NCI-H2171 treated with DMSO at 0.1 percent for 48 hours (cell line): Measurements from ENCODE around the gene CALN1.
A peak's percentile ranks its signal among the peaks of the same experiment; 100 is the strongest.
"Not testable (repeated sequence)": the region's sequence is repeated elsewhere in the genome, so short reads cannot be mapped to it uniquely, and the experiment has no call there.

Source experiments
- DNase-seq: peaks from one replicate; lab custom pipeline; 2025; lab: John Stamatoyannopoulos, UW

Gene CALN1

DNA sequence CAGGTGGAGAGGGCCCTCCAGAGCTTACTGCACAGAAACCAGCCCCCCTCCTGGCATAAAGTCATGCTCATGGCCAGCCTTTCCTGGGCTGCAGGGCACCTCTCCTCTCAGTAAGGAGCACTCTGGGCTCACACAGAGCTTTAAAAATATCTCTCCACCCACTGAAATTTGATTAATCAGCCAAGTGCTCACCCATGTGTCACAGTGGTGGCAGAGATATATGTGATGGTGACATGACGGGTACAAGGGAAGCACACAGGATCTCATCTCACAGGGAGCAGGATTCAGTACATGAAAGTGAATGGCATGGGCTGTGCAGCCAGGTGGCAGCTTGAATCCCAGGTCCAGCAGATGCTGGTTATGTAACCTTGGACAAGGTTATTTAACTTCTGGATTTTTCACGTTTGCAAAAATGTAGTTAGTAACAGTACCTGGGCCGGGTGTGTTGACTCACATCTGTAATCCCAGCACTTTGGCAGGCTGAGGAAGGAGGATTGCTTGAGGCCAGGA lies 144.8 kb downstream of the CALN1 start:
- no peak for DNase-seq

- DNase-seq: no peak
Observed at GRCh38 chr7:72266771-72267170, 145.4 kb downstream of the CALN1 start.

DNA sequence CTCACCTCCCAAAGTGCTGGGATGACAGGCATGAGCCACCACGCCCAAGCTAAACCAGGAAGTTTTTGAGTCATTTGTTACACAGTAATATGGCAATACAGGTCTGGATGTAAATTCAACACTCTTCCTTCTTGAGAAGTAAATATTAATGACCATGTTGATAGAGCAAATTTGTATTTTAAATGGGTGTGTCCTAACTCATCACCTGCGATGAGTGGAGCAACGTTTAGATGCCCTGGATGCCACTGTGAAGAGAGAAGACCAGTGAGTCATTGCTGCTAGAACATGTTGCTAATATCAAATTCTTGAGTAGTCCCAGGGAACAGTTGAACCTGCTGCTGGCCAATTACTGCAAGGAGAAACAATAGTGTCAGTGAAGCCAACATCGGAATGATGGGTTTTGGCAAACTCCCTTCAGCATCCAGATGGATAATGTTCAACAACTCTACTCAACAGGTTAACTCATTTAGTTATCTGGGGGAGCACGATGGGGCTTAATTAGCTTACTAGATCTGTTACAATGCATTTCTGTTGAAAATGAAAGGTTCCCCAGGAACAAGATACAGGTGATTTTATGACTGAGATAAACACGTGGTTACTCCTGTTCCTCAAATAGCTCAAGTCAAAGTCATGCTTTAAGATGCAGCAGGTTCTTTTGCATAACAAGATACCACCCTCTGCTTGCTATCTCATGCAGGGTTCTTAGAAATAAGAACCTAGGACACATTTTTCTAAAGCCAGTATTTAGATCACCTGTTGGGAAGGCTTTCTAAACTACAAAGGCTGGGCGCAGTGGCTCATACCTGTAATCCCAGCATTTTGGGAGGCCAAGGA lies 146.8 kb downstream of the CALN1 start:
- no peak for DNase-seq

DNA sequence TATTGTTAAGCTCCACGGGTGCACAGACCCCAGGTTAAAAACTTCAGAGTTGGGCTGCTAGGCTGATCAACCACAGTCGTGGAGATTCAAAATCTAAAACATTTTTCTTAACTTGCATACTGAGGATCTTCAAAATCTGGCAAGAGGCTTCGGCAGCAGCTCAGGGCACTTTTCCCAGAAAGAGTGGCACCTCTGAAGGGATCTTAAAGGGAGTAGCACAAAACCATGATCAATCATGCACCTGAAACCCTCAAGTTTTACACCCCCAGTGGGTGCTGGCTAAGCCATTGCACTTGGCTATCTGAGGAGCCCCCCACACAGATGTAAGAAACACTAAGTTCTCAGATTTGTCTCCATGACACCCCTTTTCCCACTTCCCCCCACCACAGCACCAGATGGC lies 151.7 kb downstream of the CALN1 start:
- no peak for DNase-seq

- no peak for DNase-seq
Observed at GRCh38 chr7:72258074-72258473, 154.1 kb downstream of the CALN1 start.

DNA sequence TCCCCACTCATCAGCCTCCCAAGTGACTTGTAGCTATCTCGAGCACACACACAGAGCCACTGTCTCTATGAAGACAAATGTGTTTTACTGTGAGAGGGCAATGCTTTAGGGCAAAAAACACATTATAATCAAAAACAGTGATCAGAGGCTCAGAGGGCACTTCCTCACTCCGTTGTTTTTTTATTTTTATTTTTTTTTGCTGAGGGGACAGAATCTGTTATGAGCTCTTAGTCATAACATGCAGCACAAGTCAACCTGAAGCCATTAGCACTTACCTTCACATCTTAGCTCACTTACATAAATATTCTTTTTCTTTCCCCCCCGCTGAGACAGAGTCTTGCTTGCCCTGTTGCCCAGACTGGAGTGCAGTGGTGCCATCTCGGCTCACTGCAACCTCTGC lies 157.7 kb downstream of the CALN1 start:
- no peak for DNase-seq

DNA sequence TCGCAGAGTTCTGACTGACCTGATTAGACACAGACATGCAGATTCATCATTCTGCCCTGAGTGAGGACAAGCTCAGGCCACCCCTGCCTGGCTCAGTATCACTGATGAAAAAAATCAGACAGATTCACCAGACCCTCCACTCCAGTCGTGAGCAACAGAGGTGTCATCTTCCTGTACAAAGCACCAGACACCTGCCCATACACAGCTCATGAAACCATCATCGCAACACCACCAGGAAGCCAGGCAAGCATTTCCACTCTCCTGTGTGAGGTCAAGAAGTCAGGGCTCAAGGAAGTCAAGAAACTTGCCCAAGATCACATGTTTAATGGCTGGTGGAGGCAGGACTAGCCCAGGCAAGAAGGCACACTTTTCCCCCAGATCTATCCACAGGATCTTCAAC lies 163.0 kb downstream of the CALN1 start:
- no peak for DNase-seq

DNA sequence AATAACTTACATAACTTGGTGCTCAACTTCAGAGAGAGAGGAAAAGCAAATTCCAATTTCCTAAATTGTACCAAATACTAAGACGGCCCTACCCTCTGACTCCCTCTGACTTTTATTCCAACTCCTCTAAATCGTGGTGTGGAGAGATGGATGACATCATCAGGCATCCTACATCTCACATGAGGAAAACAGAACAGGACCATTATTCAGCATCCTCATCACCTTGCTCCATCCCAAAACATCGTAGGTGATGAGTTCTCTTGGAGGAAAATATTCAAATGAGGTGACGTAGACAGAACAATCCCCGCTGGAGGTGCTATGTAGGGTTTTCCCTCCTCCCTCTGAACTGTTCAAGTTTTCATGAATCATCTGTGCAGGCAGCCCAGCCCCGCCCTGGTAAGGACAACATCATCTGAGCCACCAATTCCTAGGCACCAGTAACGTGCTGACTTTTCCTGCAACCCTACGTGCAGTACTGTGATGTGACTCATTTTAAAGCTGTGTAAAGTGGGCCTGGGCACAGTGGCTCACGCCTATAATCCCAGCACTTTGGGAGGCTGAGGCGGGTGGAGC lies 167.2 kb downstream of the CALN1 start:
- DNase-seq: no peak

DNA sequence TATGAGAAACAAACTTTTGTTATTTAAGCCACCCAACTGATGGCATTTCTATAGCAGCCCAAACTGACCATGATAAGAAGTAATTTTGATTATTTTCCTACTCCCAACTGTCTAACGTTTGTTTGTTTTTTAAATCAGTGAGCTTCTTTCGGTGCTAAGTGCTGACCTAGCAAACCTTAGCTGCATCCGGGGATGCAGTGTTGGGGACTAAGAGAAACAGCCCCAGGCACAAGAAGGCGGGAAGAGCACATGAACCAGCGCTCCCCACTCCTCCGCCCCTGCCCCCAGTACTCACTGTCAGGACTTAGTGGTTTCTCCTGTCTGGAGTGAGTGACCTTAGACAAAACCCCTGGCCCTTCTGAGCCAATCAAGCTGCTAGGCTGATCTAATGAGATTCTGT lies 168.8 kb downstream of the CALN1 start:
- no peak for DNase-seq

GRCh38 chr7:72235351-72235750 lies 176.8 kb downstream of the CALN1 start:
- no peak for DNase-seq

- DNase-seq: no peak
Observed at GRCh38 chr7:72234086-72234485, 178.1 kb downstream of the CALN1 start.

GRCh38 chr7:72230281-72230680 lies 181.9 kb downstream of the CALN1 start:
- no peak for DNase-seq

DNA sequence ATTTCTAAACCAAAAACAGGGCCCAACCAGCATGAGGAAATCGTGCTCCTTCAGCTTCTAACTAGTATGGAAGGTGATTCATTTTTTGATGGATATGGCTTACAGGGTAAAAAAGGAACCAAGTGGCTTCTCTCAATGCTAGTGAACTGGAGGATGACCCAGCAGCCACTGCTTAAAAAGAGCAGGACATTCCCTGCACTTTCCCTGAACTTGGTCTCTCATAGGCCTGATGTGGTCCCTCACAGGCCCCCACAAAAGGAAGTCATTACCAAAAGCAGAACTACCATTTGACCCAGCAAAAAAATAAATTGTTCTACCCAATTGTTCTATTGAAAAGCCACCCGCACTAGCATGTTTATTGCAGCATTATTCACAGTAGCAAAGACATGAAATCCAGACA lies 188.8 kb downstream of the CALN1 start:
- no peak for DNase-seq

DNA sequence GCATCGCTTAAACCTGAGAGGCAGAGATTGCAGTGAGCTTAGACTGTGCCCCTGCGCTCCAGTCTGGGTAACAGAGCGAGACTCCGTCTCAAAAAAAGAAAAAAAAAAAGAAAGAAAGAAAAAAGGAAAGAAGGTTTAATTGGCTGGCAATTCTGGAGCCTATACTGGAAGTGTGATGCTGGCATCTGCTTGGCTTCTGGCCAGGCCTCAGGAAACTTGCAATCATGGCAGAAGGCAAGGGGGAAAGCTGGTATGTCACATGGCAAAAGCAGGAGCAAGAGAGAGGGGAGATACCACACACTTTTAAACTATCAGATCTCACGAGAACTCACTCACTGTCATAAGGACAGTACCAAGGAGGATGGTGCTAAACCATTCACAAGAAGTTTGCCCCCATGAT lies 190.0 kb downstream of the CALN1 start:
- DNase-seq: peak; percentile 22

GRCh38 chr7:72219500-72219899 lies 192.6 kb downstream of the CALN1 start:
- DNase-seq: no peak

DNA sequence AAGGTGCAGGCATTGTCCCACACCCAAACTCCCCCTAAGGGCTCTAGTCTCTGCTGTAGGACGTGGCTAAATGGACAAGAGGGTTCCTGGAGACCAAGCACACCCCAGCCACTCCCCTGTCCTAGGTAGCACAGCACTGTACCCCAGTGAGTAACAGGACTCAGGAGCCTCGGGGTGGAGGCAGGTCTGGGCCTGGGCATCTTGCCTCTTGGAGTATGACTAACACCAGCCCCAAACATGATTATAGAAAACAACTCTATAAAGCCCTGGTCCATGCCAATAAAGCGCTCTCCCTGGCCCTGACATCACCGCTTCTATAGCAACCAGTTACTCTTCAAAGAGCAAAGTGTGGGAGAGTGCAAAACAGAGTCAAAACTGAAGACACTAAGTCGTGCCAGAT lies 195.0 kb downstream of the CALN1 start:
- DNase-seq: no peak

GRCh38 chr7:72213769-72214168 lies 198.4 kb downstream of the CALN1 start:
- no peak for DNase-seq

- DNase-seq: no peak
Observed at GRCh38 chr7:72213081-72213480, 199.1 kb downstream of the CALN1 start.

DNA sequence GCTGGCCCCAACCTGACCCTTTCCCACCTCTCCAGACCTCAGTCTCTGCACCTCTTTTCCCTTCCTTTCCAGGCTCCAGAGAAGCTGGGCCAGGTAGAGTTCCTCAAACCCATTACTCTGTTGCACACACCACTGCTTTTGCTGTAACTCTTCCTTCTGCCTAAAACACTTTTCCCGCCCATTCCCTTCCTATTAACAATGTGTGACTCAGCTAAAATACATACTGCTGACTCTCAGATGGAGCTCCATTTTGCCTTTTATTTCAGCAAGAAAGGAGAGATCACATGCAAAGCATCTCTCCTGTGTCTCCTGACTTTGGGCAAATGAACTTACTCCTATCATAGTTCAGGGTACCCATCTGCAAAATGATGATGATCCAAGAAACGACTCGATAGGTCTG lies 201.0 kb downstream of the CALN1 start:
- no peak for DNase-seq

DNA sequence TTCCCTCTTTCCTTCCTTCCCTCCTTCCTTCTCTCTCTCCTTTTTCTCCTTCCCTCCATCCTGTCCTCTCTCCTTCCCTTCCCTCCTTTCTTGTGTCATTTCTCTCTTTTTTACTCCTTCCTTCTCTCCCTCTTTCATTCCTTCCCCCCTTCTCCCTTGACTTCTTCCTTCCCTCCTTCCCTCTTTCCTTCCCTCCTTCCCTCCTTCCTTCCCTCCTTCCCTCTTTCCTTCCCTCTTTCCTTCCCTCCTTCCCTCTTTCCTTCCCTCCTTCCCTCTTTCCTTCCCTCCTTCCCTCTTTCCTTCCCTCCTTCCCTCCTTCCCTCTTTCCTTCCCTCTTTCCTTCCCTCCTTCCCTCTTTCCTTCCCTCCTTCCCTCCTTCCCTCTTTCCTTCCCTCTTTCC lies 203.1 kb downstream of the CALN1 start:
- not testable (repeated sequence) for DNase-seq

DNA sequence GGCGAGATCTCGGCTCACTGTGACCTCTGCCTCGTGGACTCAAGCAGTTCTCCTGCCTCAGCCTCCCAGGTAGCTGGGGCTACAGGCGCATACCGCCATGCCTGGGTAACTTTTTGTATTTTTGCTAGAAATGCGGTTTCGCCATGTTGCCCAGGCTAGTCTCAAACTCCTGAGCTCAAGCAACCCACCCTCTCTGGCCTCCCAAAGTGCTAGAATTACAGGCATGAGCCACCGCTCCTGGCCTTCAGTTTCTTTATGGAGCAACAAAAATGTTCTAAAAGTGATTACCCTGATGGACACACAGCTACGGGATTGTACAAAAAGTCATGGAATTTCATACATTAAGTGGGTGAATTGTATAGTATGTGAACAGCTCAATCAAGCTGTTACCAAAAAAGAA lies 216.0 kb downstream of the CALN1 start:
- DNase-seq: no peak

- no peak for DNase-seq
Observed at GRCh38 chr7:72190919-72191318, 221.2 kb downstream of the CALN1 start.

DNA sequence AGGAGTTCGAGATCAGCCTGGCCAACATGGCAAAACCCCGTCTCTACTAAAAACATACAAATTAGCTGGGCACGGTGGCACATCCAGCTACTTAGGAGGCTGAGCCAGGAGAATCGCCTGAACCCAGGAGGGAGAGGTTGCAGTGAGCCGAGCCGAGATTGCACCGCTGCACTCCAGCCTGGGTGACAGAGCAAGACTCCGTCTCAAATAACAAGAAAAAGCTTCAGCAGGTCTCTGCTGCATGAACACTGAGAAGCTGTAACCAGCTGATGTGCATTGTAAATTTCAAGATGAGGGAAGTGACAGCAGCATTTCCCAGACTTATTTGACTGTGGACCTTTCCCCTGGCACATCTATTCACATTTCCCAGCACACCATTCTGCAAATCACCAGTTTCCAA lies 222.0 kb downstream of the CALN1 start:
- no peak for DNase-seq

DNA sequence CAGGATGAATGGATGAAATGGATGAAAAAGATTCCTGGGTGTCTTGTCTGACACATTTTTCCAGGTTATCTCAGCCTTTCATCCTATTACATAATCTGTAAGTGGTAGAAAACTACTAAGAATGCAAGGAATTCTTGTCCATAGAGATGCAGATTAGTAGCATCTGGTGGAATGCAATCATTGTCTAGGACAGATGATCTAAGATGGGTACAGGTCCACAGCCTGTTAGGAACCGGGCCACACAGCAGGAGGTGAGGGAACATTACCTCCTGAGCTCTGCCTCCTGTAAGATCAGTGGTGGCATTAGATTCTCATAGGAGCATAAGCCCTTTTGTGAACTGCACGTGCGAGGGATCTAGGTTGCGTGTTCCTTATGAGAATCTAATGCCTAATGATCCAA lies 225.0 kb downstream of the CALN1 start:
- DNase-seq: no peak
